Measurements from ENCODE around the gene CLASP2. TPM values are rescaled to one million over a fixed set of nuclear protein-coding genes. Genes with fewer than 3 reads are reported as not detected.

Gene CLASP2
- total and polyA plus RNA-seq, 5 donors from 2014 or later = 7.9 to 65.9 (median 13.3) TPM

GRCh38 chr3:33718595-33718907 lies 497 bp upstream of the CLASP2 start:
- Mint-ChIP-seq H3K27ac (peak overlapping the region in 2 of 3 donors; percentile 97 to 98), H3K4me1 (peaks cover 7 to 11% (median 9%) of the 10 kb centered on the region in 4 donors), H3K27me3 (peaks cover 9% of the 10 kb centered on the region), H3K4me3 (peak overlapping the region in 3 of 4 donors; percentile 94 to 98 (median 98)), H3K9me3 (peaks cover 0 to 2% (median 0%) of the 10 kb centered on the region in 7 donors), H3K36me3 (no peaks in the 10 kb centered on the region)
- ATAC-seq (ENCODE audit: low read depth in 2 of 2) = peak; percentile 1 to 4
- DNase-seq = no peak
- H3K27ac ChIP-seq (ENCODE audit: insufficient read depth, low read length, poor library complexity, severe bottlenecking) = peak overlapping the region; percentile 93
- no peaks in the 10 kb centered on the region for H3K36me3 ChIP-seq (ENCODE audit: control insufficient read depth, insufficient read depth, low read length)
- peaks cover 13% of the 10 kb centered on the region for H3K4me1 ChIP-seq (ENCODE audit: control insufficient read depth, insufficient read depth, low read length, poor library complexity, severe bottlenecking)
- H3K4me3 ChIP-seq (ENCODE audit: low read depth, low read length) = peak overlapping the region; percentile 98
- no peaks in the 10 kb centered on the region for H3K9me3 ChIP-seq (ENCODE audit: control insufficient read depth in 2 of 2, low read length in 2 of 2)
- H3K27me3 ChIP-seq (ENCODE audit: control insufficient read depth, insufficient read depth, low read length) = no peaks in the 10 kb centered on the region

- Histone ChIP-seq H3K4me1 (ENCODE audit: control insufficient read depth, insufficient read depth, low read length, poor library complexity, severe bottlenecking) (peaks cover 13% of the 10 kb centered on the region), H3K27me3 (ENCODE audit: control insufficient read depth, insufficient read depth, low read length) (no peaks in the 10 kb centered on the region), H3K27ac (ENCODE audit: insufficient read depth, low read length, poor library complexity, severe bottlenecking) (peak overlapping the region; percentile 93), H3K9me3 (ENCODE audit: control insufficient read depth in 2 of 2, low read length in 2 of 2) (no peaks in the 10 kb centered on the region), H3K36me3 (ENCODE audit: control insufficient read depth, insufficient read depth, low read length) (no peaks in the 10 kb centered on the region), H3K4me3 (ENCODE audit: low read depth, low read length) (peak overlapping the region; percentile 82)
- Mint-ChIP-seq H3K27ac (peak overlapping the region in 2 of 3 donors; percentile 14 to 91), H3K9me3 (peaks cover 0 to 1% (median 0%) of the 10 kb centered on the region in 7 donors), H3K4me1 (peaks cover 9 to 13% (median 11%) of the 10 kb centered on the region in 4 donors), H3K4me3 (peak overlapping the region in 2 of 4 donors; percentile 98), H3K36me3 (no peaks in the 10 kb centered on the region), H3K27me3 (peaks cover 9% of the 10 kb centered on the region)
- DNase-seq (no peak), ATAC-seq (ENCODE audit: low read depth in 2 of 2) (peak; percentile 36 to 46)
Observed at GRCh38 chr3:33717616-33717865, 513 bp downstream of the CLASP2 start.

- Mint-ChIP-seq H3K27ac (no peak overlapping the region), H3K9me3 (peaks cover 0 to 1% (median 0%) of the 10 kb centered on the region in 7 donors), H3K27me3 (peaks cover 5% of the 10 kb centered on the region), H3K4me3 (peak overlapping the region in 2 of 4 donors; percentile 98), H3K4me1 (peaks cover 9 to 19% (median 17%) of the 10 kb centered on the region in 4 donors), H3K36me3 (no peaks in the 10 kb centered on the region)
- H3K27ac ChIP-seq (ENCODE audit: insufficient read depth, low read length, poor library complexity, severe bottlenecking) = peak overlapping the region; percentile 93
- no peaks in the 10 kb centered on the region for H3K36me3 ChIP-seq (ENCODE audit: control insufficient read depth, insufficient read depth, low read length)
- peak overlapping the region; percentile 82 for H3K4me3 ChIP-seq (ENCODE audit: low read depth, low read length)
- H3K4me1 ChIP-seq (ENCODE audit: control insufficient read depth, insufficient read depth, low read length, poor library complexity, severe bottlenecking) = peaks cover 13% of the 10 kb centered on the region
- H3K27me3 ChIP-seq (ENCODE audit: control insufficient read depth, insufficient read depth, low read length) = no peaks in the 10 kb centered on the region
- H3K9me3 ChIP-seq (ENCODE audit: control insufficient read depth in 2 of 2, low read length in 2 of 2) = no peaks in the 10 kb centered on the region
- ATAC-seq (ENCODE audit: low read depth in 2 of 2) (no peak), DNase-seq (no peak)
Observed at GRCh38 chr3:33716227-33716626, 1.8 kb downstream of the CLASP2 start.

DNA sequence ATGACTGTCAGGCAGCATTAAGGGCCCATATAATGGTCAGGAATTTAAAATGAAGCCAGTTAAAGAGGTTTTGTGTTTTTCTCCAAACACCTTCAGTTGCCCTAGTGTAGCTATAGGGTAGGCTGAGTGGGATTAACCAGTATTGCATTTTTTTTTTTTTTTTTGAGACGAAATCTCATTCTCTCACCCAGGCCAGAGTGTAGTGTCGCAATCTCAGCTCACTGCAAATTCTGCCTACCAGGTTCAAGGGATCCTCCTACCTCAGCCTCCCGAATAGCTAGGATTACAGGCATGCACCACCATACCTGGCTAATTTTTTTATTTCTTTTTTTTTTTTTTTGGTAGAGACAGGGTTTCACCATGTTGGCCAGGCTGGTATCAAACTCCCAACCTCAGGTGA lies 7.0 kb downstream of the CLASP2 start:
- Histone ChIP-seq H3K9me3 (ENCODE audit: control insufficient read depth in 2 of 2, low read length in 2 of 2) (no peaks in the 10 kb centered on the region), H3K36me3 (ENCODE audit: control insufficient read depth, insufficient read depth, low read length) (no peaks in the 10 kb centered on the region), H3K4me1 (ENCODE audit: control insufficient read depth, insufficient read depth, low read length, poor library complexity, severe bottlenecking) (peaks cover 4% of the 10 kb centered on the region), H3K27me3 (ENCODE audit: control insufficient read depth, insufficient read depth, low read length) (no peaks in the 10 kb centered on the region), H3K27ac (ENCODE audit: insufficient read depth, low read length, poor library complexity, severe bottlenecking) (no peak overlapping the region), H3K4me3 (ENCODE audit: low read depth, low read length) (no peak overlapping the region)
- H3K9me3 Mint-ChIP-seq = no peaks in the 10 kb centered on the region
- H3K4me3 Mint-ChIP-seq = no peak overlapping the region
- H3K27ac Mint-ChIP-seq = no peak overlapping the region
- DNase-seq = no peak
- ATAC-seq (ENCODE audit: low read depth in 2 of 2) = no peak
- no peaks in the 10 kb centered on the region for H3K36me3 Mint-ChIP-seq
- no peaks in the 10 kb centered on the region for H3K27me3 Mint-ChIP-seq
- H3K4me1 Mint-ChIP-seq = peaks cover 12 to 41% (median 25%) of the 10 kb centered on the region in 4 donors

- H3K4me1 Mint-ChIP-seq = peaks cover 26 to 52% (median 38%) of the 10 kb centered on the region in 4 donors
- no peaks in the 10 kb centered on the region for H3K27me3 Mint-ChIP-seq
- ATAC-seq (ENCODE audit: low read depth in 2 of 2) (no peak), DNase-seq (no peak)
- no peak overlapping the region for H3K4me3 ChIP-seq (ENCODE audit: low read depth, low read length)
- no peak overlapping the region for H3K27ac ChIP-seq (ENCODE audit: insufficient read depth, low read length, poor library complexity, severe bottlenecking)
- H3K27me3 ChIP-seq (ENCODE audit: control insufficient read depth, insufficient read depth, low read length) = no peaks in the 10 kb centered on the region
- H3K4me3 Mint-ChIP-seq = no peak overlapping the region
- H3K4me1 ChIP-seq (ENCODE audit: control insufficient read depth, insufficient read depth, low read length, poor library complexity, severe bottlenecking) = no peaks in the 10 kb centered on the region
- H3K9me3 ChIP-seq (ENCODE audit: control insufficient read depth in 2 of 2, low read length in 2 of 2) = peaks cover 9 to 22% of the 10 kb centered on the region in 2 experiments
- peaks cover 0 to 25% (median 7%) of the 10 kb centered on the region in 7 donors for H3K9me3 Mint-ChIP-seq
- H3K27ac Mint-ChIP-seq = no peak overlapping the region
- H3K36me3 ChIP-seq (ENCODE audit: control insufficient read depth, insufficient read depth, low read length) = no peaks in the 10 kb centered on the region
- H3K36me3 Mint-ChIP-seq = peaks cover 35% of the 10 kb centered on the region
Observed at GRCh38 chr3:33706056-33706455, 12.0 kb downstream of the CLASP2 start.

DNA sequence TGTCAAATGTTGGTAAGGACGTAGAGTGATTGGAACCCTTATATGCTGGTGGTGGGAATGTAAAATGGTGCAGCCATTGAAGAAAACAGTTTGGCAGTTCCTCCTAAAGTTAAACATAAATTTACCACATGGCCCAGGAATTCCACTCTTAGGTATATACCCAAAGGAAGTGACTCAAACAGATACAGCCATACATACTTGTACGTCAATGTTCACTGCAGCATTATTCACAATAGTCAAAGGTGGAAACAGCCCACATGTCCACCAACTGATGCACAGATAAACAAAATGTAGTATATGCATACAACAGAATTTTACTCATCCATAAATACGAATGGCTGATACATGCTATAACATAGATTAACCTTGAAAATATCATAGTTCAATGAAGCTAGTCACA lies 13.2 kb downstream of the CLASP2 start:
- ATAC-seq (ENCODE audit: low read depth in 2 of 2) = no peak
- Mint-ChIP-seq H3K4me3 (no peak overlapping the region), H3K27me3 (no peaks in the 10 kb centered on the region), H3K36me3 (peaks cover 35% of the 10 kb centered on the region), H3K9me3 (peaks cover 0 to 29% (median 7%) of the 10 kb centered on the region in 7 donors), H3K27ac (no peak overlapping the region), H3K4me1 (peaks cover 29 to 51% (median 41%) of the 10 kb centered on the region in 4 donors)
- no peak overlapping the region for H3K4me3 ChIP-seq (ENCODE audit: low read depth, low read length)
- no peaks in the 10 kb centered on the region for H3K4me1 ChIP-seq (ENCODE audit: control insufficient read depth, insufficient read depth, low read length, poor library complexity, severe bottlenecking)
- H3K27ac ChIP-seq (ENCODE audit: insufficient read depth, low read length, poor library complexity, severe bottlenecking) = no peak overlapping the region
- H3K9me3 ChIP-seq (ENCODE audit: control insufficient read depth in 2 of 2, low read length in 2 of 2) = peaks cover 11 to 22% of the 10 kb centered on the region in 2 experiments
- H3K36me3 ChIP-seq (ENCODE audit: control insufficient read depth, insufficient read depth, low read length) = peaks cover 2% of the 10 kb centered on the region
- no peaks in the 10 kb centered on the region for H3K27me3 ChIP-seq (ENCODE audit: control insufficient read depth, insufficient read depth, low read length)
- no peak for DNase-seq

DNA sequence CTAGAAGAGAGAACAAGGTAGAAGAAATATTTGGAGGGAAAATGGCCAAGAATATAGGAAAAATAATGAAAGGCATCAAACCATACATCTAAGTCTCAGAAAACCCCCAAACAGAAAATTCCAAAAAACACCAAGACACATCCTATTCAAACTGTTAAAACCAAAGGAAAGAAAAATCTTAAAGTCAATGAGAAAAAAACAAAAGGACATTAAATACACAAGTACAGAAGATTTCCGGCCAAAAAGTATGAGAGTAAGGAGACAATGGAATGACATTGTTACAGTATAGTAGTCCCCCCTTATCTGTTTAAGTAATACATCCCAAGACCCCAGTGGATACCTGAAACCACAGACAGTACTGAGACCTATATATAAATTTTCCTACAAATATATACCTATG lies 18.8 kb downstream of the CLASP2 start:
- no peak overlapping the region for H3K27ac Mint-ChIP-seq
- H3K9me3 Mint-ChIP-seq = peaks cover 0 to 24% (median 7%) of the 10 kb centered on the region in 7 donors

DNA sequence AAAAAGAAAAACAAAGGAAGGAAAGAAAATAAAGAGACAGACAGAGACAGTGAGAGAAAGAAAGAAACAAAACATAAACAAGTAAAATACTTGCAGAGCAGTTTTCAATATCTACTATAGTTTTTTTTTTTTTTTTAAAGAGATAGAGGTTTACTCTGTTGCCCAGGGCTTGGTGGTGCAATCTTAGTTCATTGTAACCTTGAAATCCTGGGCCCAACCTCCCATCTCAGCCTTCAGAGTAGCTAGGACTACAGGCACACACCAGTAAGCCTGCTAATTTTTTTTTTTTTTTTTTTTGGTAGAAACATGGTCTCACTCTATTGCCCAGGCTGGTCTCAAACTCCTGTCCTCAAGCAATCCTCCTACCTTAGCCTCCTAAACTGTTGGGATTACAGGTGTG lies 23.1 kb downstream of the CLASP2 start:
- Mint-ChIP-seq H3K4me1 (peaks cover 22 to 45% (median 41%) of the 10 kb centered on the region in 4 donors), H3K9me3 (peaks cover 0 to 4% (median 0%) of the 10 kb centered on the region in 7 donors), H3K36me3 (peaks cover 25% of the 10 kb centered on the region), H3K4me3 (no peak overlapping the region), H3K27me3 (no peaks in the 10 kb centered on the region), H3K27ac (no peak overlapping the region)
- Histone ChIP-seq H3K4me3 (ENCODE audit: low read depth, low read length) (no peak overlapping the region), H3K36me3 (ENCODE audit: control insufficient read depth, insufficient read depth, low read length) (peaks cover 12% of the 10 kb centered on the region), H3K27ac (ENCODE audit: insufficient read depth, low read length, poor library complexity, severe bottlenecking) (no peak overlapping the region), H3K27me3 (ENCODE audit: control insufficient read depth, insufficient read depth, low read length) (no peaks in the 10 kb centered on the region), H3K4me1 (ENCODE audit: control insufficient read depth, insufficient read depth, low read length, poor library complexity, severe bottlenecking) (no peaks in the 10 kb centered on the region), H3K9me3 (ENCODE audit: control insufficient read depth in 2 of 2, low read length in 2 of 2) (peaks cover 0 to 6% of the 10 kb centered on the region in 2 experiments)
- no peak for DNase-seq
- no peak for ATAC-seq (ENCODE audit: low read depth in 2 of 2)

More for the DNA sequence above, 18.8 kb downstream of the CLASP2 start:
- H3K4me1 ChIP-seq (ENCODE audit: control insufficient read depth, insufficient read depth, low read length, poor library complexity, severe bottlenecking) = no peaks in the 10 kb centered on the region
- H3K4me3 Mint-ChIP-seq = no peak overlapping the region
- H3K4me3 ChIP-seq (ENCODE audit: low read depth, low read length) = no peak overlapping the region
- H3K4me1 Mint-ChIP-seq = peaks cover 29 to 48% (median 41%) of the 10 kb centered on the region in 4 donors
- H3K27ac ChIP-seq (ENCODE audit: insufficient read depth, low read length, poor library complexity, severe bottlenecking) = no peak overlapping the region
- peaks cover 9% of the 10 kb centered on the region for H3K36me3 ChIP-seq (ENCODE audit: control insufficient read depth, insufficient read depth, low read length)
- ATAC-seq (ENCODE audit: low read depth in 2 of 2) (no peak), DNase-seq (no peak)
- H3K27me3 Mint-ChIP-seq = no peaks in the 10 kb centered on the region
- H3K9me3 ChIP-seq (ENCODE audit: control insufficient read depth in 2 of 2, low read length in 2 of 2) = peaks cover 17% of the 10 kb centered on the region in 2 experiments
- no peaks in the 10 kb centered on the region for H3K27me3 ChIP-seq (ENCODE audit: control insufficient read depth, insufficient read depth, low read length)
- H3K36me3 Mint-ChIP-seq = peaks cover 39% of the 10 kb centered on the region

Measured in CD4-positive, CD25-positive, alpha-beta regulatory T cell (primary cell).